Glutamatergic neuron (in vitro differentiated cells): ENCODE results near the gene LINGO3. TPM values are rescaled to one million over a fixed set of nuclear protein-coding genes. Genes with fewer than 3 reads are reported as not detected.

Source experiments
- DNase-seq: peaks from one replicate; pipeline ENCODE4 v3.0.0; 2022
- H3K27ac Mint-ChIP-seq: one replicate; pipeline ENCODE4 v1.8.0; 2020; ENCODE audit warnings: mild to moderate bottlenecking, mixed read lengths, inconsistent platforms; ENCODE audit not compliant: unreplicated experiment
- H3K27me3 Mint-ChIP-seq: one replicate; pipeline ENCODE4 v1.8.0; 2020; ENCODE audit warnings: mild to moderate bottlenecking, moderate library complexity, mixed read lengths, inconsistent platforms; ENCODE audit not compliant: unreplicated experiment
- H3K36me3 Mint-ChIP-seq: one replicate; pipeline ENCODE4 v1.8.0; 2020; ENCODE audit warnings: mild to moderate bottlenecking, mixed read lengths, inconsistent platforms; ENCODE audit not compliant: unreplicated experiment
- H3K4me1 Mint-ChIP-seq: one replicate; pipeline ENCODE4 v1.8.0; 2020; ENCODE audit warnings: mild to moderate bottlenecking, low read depth, mixed read lengths, inconsistent platforms; ENCODE audit not compliant: unreplicated experiment
- H3K4me3 Mint-ChIP-seq: one replicate; pipeline ENCODE4 v1.8.0; 2020; ENCODE audit warnings: mild to moderate bottlenecking, mixed read lengths, inconsistent platforms; ENCODE audit not compliant: unreplicated experiment
- H3K9me3 Mint-ChIP-seq: one replicate; pipeline ENCODE4 v1.8.0; 2020; ENCODE audit warnings: mild to moderate bottlenecking, moderate library complexity, mixed read lengths, inconsistent platforms; ENCODE audit not compliant: unreplicated experiment
- CTCF ChIP-seq: fragments of 200-600 bp; sonication (generic); IDR thresholded peaks from one replicate; pipeline ENCODE4 v1.5.0; 2021; ENCODE audit not compliant: partially characterized antibody, unreplicated experiment
- total RNA-seq: library from RNA; stranded (reverse); fragmentation: NEBNext Ultra II Directional; extraction: Animal tissue kit (Norgen Biotek cat#: 25700); gene quantifications from one replicate; pipeline ENCODE4 v1.2.1, GENCODE V29; 2021; ENCODE audit not compliant: unreplicated experiment

Gene LINGO3
- total RNA-seq, 1 donor from 2014 or later: 0.25 TPM

- Mint-ChIP-seq H3K27ac (no peak overlapping the region), H3K36me3 (no peaks in the 10 kb centered on the region), H3K4me3 (no peak overlapping the region), H3K27me3 (peaks cover 2% of the 10 kb centered on the region), H3K4me1 (no peaks in the 10 kb centered on the region), H3K9me3 (peaks cover 2% of the 10 kb centered on the region)
- no peak for DNase-seq
- TF ChIP-seq CTCF: no peak
Observed at GRCh38 chr19:2259336-2259735, 48.6 kb downstream of the LINGO3 start.

Other genes starting within 250 kb of the LINGO3 start
- gene MOB3A, start 211.8 kb downstream of the LINGO3 start, total RNA-seq: 66.0 TPM
- 10.6 TPM for gene IZUMO4, start 211.2 kb downstream of the LINGO3 start, total RNA-seq
- 133 TPM for gene AP3D1, start 156.6 kb downstream of the LINGO3 start, total RNA-seq
- gene DOT1L, start 144.2 kb downstream of the LINGO3 start, total RNA-seq: 71.4 TPM
- gene PLEKHJ1, start 71.8 kb downstream of the LINGO3 start, total RNA-seq: 164 TPM
- gene SF3A2, start 71.3 kb downstream of the LINGO3 start, total RNA-seq: 101 TPM
- gene AMH, start 58.8 kb downstream of the LINGO3 start, total RNA-seq: 11.0 TPM
- gene JSRP1, start 51.7 kb downstream of the LINGO3 start, total RNA-seq: not detected
- gene PEAK3, start 26.0 kb downstream of the LINGO3 start, total RNA-seq: not detected
- gene LSM7, start 20.4 kb upstream of the LINGO3 start, total RNA-seq: 105 TPM
- gene SPPL2B, start 20.5 kb upstream of the LINGO3 start, total RNA-seq: 166 TPM
- gene TMPRSS9, start 52.1 kb upstream of the LINGO3 start, total RNA-seq: 0.29 TPM
- gene TIMM13, start 119.4 kb upstream of the LINGO3 start, total RNA-seq: 91.5 TPM
- gene LMNB2, start 148.8 kb upstream of the LINGO3 start, total RNA-seq: 45.8 TPM
- gene GADD45B, start 168.0 kb upstream of the LINGO3 start, total RNA-seq: 3.8 TPM